ENCODE measurements around the gene ZNF672.

ZNF672 gene

DNA sequence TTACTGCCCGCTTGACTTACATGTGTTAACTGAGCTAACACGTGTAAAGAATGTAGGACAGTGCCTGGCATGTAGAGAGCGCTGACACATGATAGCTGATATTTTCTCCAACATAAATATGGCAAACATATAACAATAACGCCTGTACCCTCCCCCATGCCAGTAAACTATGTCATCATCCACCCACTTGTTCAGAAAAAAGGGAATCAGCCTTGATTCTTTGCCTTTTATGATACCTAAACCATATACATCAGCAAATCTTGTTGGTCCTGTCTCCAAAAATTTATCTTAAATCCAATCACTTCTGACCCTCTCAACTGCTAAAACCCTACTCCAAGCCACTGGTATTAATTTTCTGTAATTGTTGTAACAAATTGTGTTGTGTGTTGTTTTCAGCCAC lies 22.0 kb downstream of the ZNF672 start:
- no peak overlapping the region for H3K4me3 ChIP-seq (replicated peaks in 1 of 2; ENCODE audit: low read depth in 2 of 2, low read length in 2 of 2)
- TF ChIP-seq, protein P1, sequence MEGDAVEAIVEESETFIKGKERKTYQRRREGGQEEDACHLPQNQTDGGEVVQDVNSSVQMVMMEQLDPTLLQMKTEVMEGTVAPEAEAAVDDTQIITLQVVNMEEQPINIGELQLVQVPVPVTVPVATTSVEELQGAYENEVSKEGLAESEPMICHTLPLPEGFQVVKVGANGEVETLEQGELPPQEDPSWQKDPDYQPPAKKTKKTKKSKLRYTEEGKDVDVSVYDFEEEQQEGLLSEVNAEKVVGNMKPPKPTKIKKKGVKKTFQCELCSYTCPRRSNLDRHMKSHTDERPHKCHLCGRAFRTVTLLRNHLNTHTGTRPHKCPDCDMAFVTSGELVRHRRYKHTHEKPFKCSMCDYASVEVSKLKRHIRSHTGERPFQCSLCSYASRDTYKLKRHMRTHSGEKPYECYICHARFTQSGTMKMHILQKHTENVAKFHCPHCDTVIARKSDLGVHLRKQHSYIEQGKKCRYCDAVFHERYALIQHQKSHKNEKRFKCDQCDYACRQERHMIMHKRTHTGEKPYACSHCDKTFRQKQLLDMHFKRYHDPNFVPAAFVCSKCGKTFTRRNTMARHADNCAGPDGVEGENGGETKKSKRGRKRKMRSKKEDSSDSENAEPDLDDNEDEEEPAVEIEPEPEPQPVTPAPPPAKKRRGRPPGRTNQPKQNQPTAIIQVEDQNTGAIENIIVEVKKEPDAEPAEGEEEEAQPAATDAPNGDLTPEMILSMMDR (IDR thresholded peaks at IDR 0.05; ENCODE audit: low read depth, low read length), result no peak

DNA sequence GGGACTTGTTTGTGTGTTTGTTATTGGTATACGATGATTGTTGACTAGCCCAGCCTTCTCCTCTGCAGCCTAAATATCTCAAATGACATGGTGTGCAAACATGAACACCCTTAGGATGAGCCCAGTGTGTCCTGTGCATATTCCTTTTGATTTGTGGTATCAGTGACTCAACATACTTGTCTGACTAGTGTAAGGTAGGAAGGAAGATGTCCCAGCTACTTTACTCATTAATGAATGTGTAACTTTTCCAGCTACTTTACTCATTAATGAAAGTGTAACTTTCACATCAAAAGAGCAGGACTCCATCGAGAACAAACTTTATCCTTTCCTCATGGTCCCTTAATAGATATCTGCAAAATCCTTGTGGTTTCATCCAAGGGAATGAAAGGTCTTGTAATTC lies 23.6 kb downstream of the ZNF672 start:
- TF ChIP-seq, protein P1 (IDR thresholded peaks at IDR 0.05; ENCODE audit: low read depth, low read length), result no peak

More for the DNA sequence above, 22.0 kb downstream of the ZNF672 start:
- no peak for DNase-seq (ENCODE audit: low read depth in 2 of 2)

DNA sequence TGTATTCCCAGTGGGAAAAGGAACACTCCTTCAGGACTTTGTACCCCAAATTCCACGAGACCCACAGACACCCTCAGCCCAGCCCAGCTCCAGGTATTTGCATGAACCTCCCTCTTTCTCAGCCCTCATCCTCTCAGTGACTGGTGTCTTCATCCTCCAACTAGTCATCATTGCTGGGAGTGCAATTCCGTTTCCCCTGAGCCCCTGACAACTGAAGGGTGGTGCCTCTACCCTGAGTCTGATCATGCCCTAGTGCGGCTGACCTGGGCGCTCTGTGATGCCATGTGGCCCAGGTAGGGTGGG lies 24.6 kb downstream of the ZNF672 start:
- TF ChIP-seq, protein P1 (IDR thresholded peaks at IDR 0.05; ENCODE audit: low read depth, low read length), result no peak
- no peak for DNase-seq (ENCODE audit: low read depth in 2 of 2)
- H3K4me3 ChIP-seq (replicated peaks in 1 of 2; ENCODE audit: low read depth in 2 of 2, low read length in 2 of 2), result peak overlapping the region; percentile 59 to 68

More for the DNA sequence above, 23.6 kb downstream of the ZNF672 start:
- no peak overlapping the region for H3K4me3 ChIP-seq (replicated peaks in 1 of 2; ENCODE audit: low read depth in 2 of 2, low read length in 2 of 2)
- DNase-seq (ENCODE audit: low read depth in 2 of 2), result no peak

DNA sequence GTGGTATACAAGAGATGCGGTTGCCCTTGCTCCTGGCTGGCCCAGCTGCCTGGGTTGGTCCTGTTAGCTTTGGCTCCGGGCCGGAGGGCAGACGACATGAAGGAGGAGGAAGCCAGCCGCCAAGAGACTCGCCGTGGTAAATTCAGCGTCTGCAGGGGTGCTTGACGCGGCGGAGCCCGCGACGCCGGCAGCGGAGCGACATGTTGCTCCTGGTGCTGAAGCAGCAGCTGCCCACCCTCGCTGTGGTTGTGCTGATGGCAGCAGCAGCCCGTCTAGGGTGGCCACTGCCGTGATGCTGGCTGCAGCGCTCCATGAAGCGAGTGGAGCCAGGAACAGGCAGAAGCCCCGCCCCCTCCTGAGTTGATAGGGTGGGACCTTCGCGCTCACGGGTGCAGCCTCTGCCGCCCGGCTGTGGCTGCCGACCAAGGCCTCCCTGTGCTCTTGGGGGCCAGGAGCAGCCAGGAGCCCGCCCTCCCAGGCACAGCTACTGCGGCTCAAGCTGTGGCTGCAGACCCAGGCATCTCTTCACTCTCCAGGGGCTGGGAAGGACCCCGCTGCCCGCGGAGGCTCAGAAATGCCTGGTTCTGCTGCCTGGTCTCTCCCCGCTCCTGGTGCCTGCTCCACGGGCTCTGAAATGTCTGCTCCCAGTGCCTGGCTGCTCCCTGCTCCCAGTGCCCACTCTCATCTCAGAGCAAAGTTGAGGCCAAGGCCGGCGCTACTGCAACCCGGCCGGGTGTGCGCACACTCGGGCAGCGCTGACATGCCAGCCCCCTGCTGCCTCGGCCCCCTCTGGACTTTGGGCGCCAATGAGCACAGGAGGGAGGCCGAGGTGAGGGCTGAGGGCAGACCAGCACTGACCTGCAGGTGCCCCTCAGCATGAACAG lies 25.2 kb downstream of the ZNF672 start:
- TF ChIP-seq, protein P1 (IDR thresholded peaks at IDR 0.05; ENCODE audit: low read depth, low read length), result no peak
- H3K4me3 ChIP-seq (replicated peaks in 1 of 2; ENCODE audit: low read depth in 2 of 2, low read length in 2 of 2), result peak overlapping the region; percentile 59 to 68
- peak; percentile 61 to 81 for DNase-seq (ENCODE audit: low read depth in 2 of 2)

- no peak for DNase-seq (ENCODE audit: low read depth in 2 of 2)
- TF ChIP-seq, protein P1 (IDR thresholded peaks at IDR 0.05; ENCODE audit: low read depth, low read length), result no peak
- no peak overlapping the region for H3K4me3 ChIP-seq (replicated peaks in 1 of 2; ENCODE audit: low read depth in 2 of 2, low read length in 2 of 2)
Observed at GRCh38 chr1:248871837-248872401, 33.9 kb downstream of the ZNF672 start.

- DNase-seq (ENCODE audit: low read depth in 2 of 2), result peak; percentile 66 to 72
- TF ChIP-seq, protein P1 (IDR thresholded peaks at IDR 0.05; ENCODE audit: low read depth, low read length), result no peak
- H3K4me3 ChIP-seq (replicated peaks in 1 of 2; ENCODE audit: low read depth in 2 of 2, low read length in 2 of 2), result peak overlapping the region; percentile 56 to 73
Observed at GRCh38 chr1:248872752-248873408, 34.9 kb downstream of the ZNF672 start.

All from cardiac fibroblast (primary cell).